GM12878 (cell line): ENCODE results near the gene CLDN19. TPM values are rescaled to one million over a fixed set of nuclear protein-coding genes. Genes with fewer than 3 reads are reported as not detected.
A peak's percentile ranks its signal among the peaks of the same experiment; 100 is the strongest.

Source experiments
- ATAC-seq: fragments of 200-7000 bp; cut with Tn5 transposase; 3 replicates; pipeline ENCODE4 v1.9.1; 2020; ENCODE audit warnings: mild to moderate bottlenecking, moderate library complexity
- BruUV-seq: library from RNA; stranded (reverse); fragments of 400-500 nt; replicated peaks from 2 replicates; lab custom pipeline; 2021; lab: Mats Ljungman, UMichigan
- CTCF ChIA-PET: fragments of 300-600 bp; sonication (Branson Sonifier 250); formaldehyde crosslinking; extraction: SDS; loops from one replicate; lab custom pipeline; 2021; ENCODE audit warnings: inconsistent platforms; lab: Yijun Ruan, JAX
- POLR2A ChIA-PET: fragments of 350-600 bp; formaldehyde crosslinking; extraction: SDS; loops from one replicate; lab custom pipeline; 2021; ENCODE audit warnings: inconsistent platforms; lab: Charles Lee
- RAD21 ChIA-PET: fragments of 300-600 bp; sonication (Branson Sonifier 250); formaldehyde crosslinking; loops from one replicate; lab custom pipeline; 2023; ENCODE audit warnings: antibody characterized with exemption; ENCODE audit not compliant: unreplicated experiment; lab: Charles Lee
- SMC1A ChIA-PET: fragments of 300-600 bp; sonication (Branson Sonifier 250); formaldehyde crosslinking; loops from one replicate; lab custom pipeline; 2023; ENCODE audit not compliant: unreplicated experiment, uncharacterized antibody; lab: Charles Lee
- DNase-seq: peaks from one replicate; pipeline ENCODE4 v3.0.0-alpha.2; 2011; ENCODE audit warnings: low read depth, low spot score
- FAIRE-seq: peaks from 3 replicates; lab custom pipeline; 2011; peaks lifted over from hg19 to GRCh38; lab: Jason Lieb, UNC
- H2AFZ ChIP-seq: 2 replicates; pipeline ENCODE4 v1.6.0; 2011; ENCODE audit warnings: low read depth, low read length, control low read depth; ENCODE audit not compliant: control insufficient read depth
- H3K27ac ChIP-seq: 2 replicates; pipeline ENCODE4 v1.5.1; 2011; ENCODE audit warnings: control low read depth; ENCODE audit not compliant: control insufficient read depth, insufficient read depth
- H3K27me3 ChIP-seq, 2 experiments: replicated peaks in 1 of 2; 2 replicates each; pipeline versions ENCODE4 v1.6.0 to v1.6.1; 2011; ENCODE audit warnings: low read length in 1 of 2; ENCODE audit not compliant: control insufficient read depth in 2 of 2, insufficient read depth in 2 of 2
- H3K36me3 ChIP-seq, 2 experiments: 2 replicates each; pipeline ENCODE4 v1.5.1; 2011; ENCODE audit warnings: low read length in 1 of 2; ENCODE audit not compliant: control insufficient read depth in 2 of 2, insufficient read depth in 2 of 2
- H3K4me1 ChIP-seq: 2 replicates; pipeline ENCODE4 v1.6.1; 2011; ENCODE audit warnings: mild to moderate bottlenecking, low read length, moderate library complexity, mixed read lengths; ENCODE audit not compliant: control insufficient read depth, insufficient read depth
- H3K4me2 ChIP-seq: 2 replicates; pipeline ENCODE4 v1.6.0; 2011; ENCODE audit warnings: control low read depth; ENCODE audit not compliant: control insufficient read depth, insufficient read depth
- H3K4me3 ChIP-seq: fragments of 200-600 bp; sonication (generic); 2 replicates; pipeline ENCODE4 v1.5.1; 2016
- H3K79me2 ChIP-seq: 2 replicates; pipeline ENCODE4 v1.6.0; 2011; ENCODE audit warnings: low read length; ENCODE audit not compliant: control insufficient read depth, insufficient read depth
- H3K9ac ChIP-seq: 2 replicates; pipeline ENCODE4 v1.8.0; 2011; ENCODE audit warnings: low read length, control low read depth, mixed read lengths; ENCODE audit not compliant: control insufficient read depth, insufficient read depth
- H3K9me3 ChIP-seq: replicated peaks from 3 replicates; pipeline ENCODE4 v1.5.1; 2011; ENCODE audit warnings: mild to moderate bottlenecking, low read length; ENCODE audit not compliant: control insufficient read depth, insufficient read depth
- H4K20me1 ChIP-seq: 2 replicates; pipeline ENCODE4 v1.6.0; 2011; ENCODE audit not compliant: control insufficient read depth, insufficient read depth
- PAX5 ChIP-seq: IDR thresholded peaks from 2 replicates; pipeline ENCODE4 v1.6.1; 2011; ENCODE audit warnings: low read depth, low read length, borderline replicate concordance
- PKNOX1 ChIP-seq: fragments of 450-650 bp; IDR thresholded peaks from 2 replicates; pipeline ENCODE4 v1.6.1; 2016; ENCODE audit warnings: mild to moderate bottlenecking
- WGBS: methylation state at CpG from one replicate; pipeline ENCODE4 v1.1.6; 2016; ENCODE audit warnings: low lambda C conversion rate; ENCODE audit not compliant: insufficient replicate concordance, insufficient coverage; ENCODE audit errors: missing lambda C conversion rate; 5-methylcytosine and 5-hydroxymethylcytosine counted together
- in situ Hi-C: fragments of 300-500 bp; cut with MboI; formaldehyde crosslinking; loops from 9 replicates; pipeline ENCODE4 v1.14.3; 2018; ENCODE audit warnings: mixed read lengths
- intact Hi-C: fragments of 100-400 bp; cut with micrococcal nuclease; formaldehyde crosslinking; loops from one replicate; pipeline ENCODE4 v1.14.2; 2022; ENCODE audit not compliant: unreplicated experiment
- polyA plus RNA-seq, 11 experiments: library from polyadenylated mRNA; depleted of rRNA in 4 of 11; unstranded in 6 of 11; stranded (reverse) in 5 of 11; fragments of >200 nt; fragmentation: Nextera tagmentation in 4 of 11; fragmentation: Illumina TruSeq in 1 of 11; extraction: Ambion mirVana in 4 of 11; extraction: Trizol in 1 of 11; gene quantifications; 1 replicate in 1 of 11; 2 replicates in 10 of 11; pipeline versions ENCODE4 v1.2.1 to v1.2.3, GENCODE V29; 2011 to 2016; ENCODE audit warnings: inconsistent platforms in 2 of 11, missing spikeins in 2 of 11, low read depth in 1 of 11
- total RNA-seq, 4 experiments: library from RNA; depleted of rRNA in 3 of 4; stranded (reverse); fragments of >200 nt in 3 of 4; fragmentation: Illumina TruSeq in 1 of 4; extraction: Trizol in 1 of 4; gene quantifications; 2 replicates each; pipeline versions ENCODE4 v1.2.1 to v1.2.3, GENCODE V29; 2013 to 2021
- TF ChIP-seq, protein P1 (sequence below): IDR thresholded peaks from 2 replicates; pipeline ENCODE4 v1.6.1; 2011; ENCODE audit warnings: borderline replicate concordance, low read depth, mild to moderate bottlenecking, moderate library complexity, low read length; ENCODE audit not compliant: insufficient read depth, poor library complexity, severe bottlenecking

CLDN19 gene
- total and polyA plus RNA-seq, 10 of the 15 experiments (the other 5 are each of a cell fraction or from before 2014, with no cell fraction given) = not detected

- intact Hi-C loops = no loop called here
- Histone ChIP-seq H3K4me2 (peak within 1 kb of the TSS; percentile 59), H3K36me3 (peaks cover 0 to 6% of the 10 kb centered on the region in 2 experiments; a peak in 1 of 4 replicates), H3K4me1 (peaks cover 3% of the 10 kb centered on the region; the same call in 1 of the 2 replicates), H4K20me1 (no peaks in the 10 kb centered on the region; the same call in 1 of the 2 replicates), H3K9ac (no peak within 1 kb of the TSS), H3K9me3 (no peaks in the 10 kb centered on the region), H3K27me3 (no peaks in the 10 kb centered on the region), H3K27ac (no peak within 1 kb of the TSS), H3K79me2 (no peaks in the 10 kb centered on the region), H3K4me3 (no peak within 1 kb of the TSS), H2AFZ (peak within 1 kb of the TSS; percentile 34)
- in situ Hi-C loops = loop anchor here (5.0 kb wide), 1 partner anchor 282 kb away; no protein-coding TSS in a partner anchor
- DNase-seq (no peak), FAIRE-seq (no peak), ATAC-seq (peak; percentile 53; the same call in 2 of the 3 replicates)
- SMC1A ChIA-PET = no interaction called here
- CTCF ChIA-PET = no interaction called here
- BruUV-seq = no TSS peak
- TF ChIP-seq PAX5 (no peak), PKNOX1 (peak; percentile 23; the same call in 1 of the 2 replicates)
- TF ChIP-seq, protein P1, sequence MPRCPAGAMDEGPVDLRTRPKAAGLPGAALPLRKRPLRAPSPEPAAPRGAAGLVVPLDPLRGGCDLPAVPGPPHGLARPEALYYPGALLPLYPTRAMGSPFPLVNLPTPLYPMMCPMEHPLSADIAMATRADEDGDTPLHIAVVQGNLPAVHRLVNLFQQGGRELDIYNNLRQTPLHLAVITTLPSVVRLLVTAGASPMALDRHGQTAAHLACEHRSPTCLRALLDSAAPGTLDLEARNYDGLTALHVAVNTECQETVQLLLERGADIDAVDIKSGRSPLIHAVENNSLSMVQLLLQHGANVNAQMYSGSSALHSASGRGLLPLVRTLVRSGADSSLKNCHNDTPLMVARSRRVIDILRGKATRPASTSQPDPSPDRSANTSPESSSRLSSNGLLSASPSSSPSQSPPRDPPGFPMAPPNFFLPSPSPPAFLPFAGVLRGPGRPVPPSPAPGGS = peak; percentile 5
- POLR2A ChIA-PET = no interaction called here
- RAD21 ChIA-PET = interaction anchor here (1.4 kb wide), 1 partner anchor 289 kb away, joined by 4 read pairs; no protein-coding TSS in a partner anchor
- WGBS = 52% methylated on average over 48 of the region's 54 CpGs
Measured at GRCh38 chr1:42784946-42785693, 45.1 kb upstream of the CLDN19 start, which contains the start of gene TMEM269. Gene TMEM269 (plus strand): TSS chr1:42784991. CDS start chr1:42789894, 4,903 bp downstream.
